ENCODE results near the gene ZP2. TPM values are rescaled to one million over a fixed set of nuclear protein-coding genes. Genes with fewer than 3 reads are reported as not detected.

The ZP2 gene
- total and polyA plus RNA-seq, 4 donors: not detected

DNA sequence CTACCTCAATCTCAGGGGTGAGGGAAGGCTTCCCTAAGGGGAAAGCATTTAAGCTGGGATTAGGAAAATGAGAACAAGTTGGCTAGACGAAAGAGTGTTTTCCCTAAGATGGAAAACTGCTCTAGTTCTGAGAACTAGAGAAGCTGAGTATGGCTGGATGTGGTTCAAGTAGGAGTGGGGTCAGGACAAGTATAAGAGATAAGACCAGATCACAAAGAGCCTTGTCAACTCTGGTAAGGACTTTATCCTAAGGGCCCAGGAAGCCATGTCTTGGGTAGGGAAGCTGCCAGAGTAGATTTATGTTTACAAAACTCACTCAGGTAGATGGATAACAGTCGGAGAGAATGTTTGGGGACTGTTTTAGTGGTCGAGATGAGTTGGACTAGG, 23.8 kb upstream of the ZP2 start:
- no peak overlapping the region for H3K9ac ChIP-seq (ENCODE audit: low read depth in 1 of 2, low read length in 2 of 2)
- H3K36me3 ChIP-seq (ENCODE audit: control insufficient read depth in 4 of 4, insufficient read depth in 3 of 4, low read depth in 1 of 4, low read length in 3 of 4): no peaks in the 10 kb centered on the region
- H3K27me3 ChIP-seq (ENCODE audit: control insufficient read depth in 4 of 4, insufficient read depth in 4 of 4, low read length in 3 of 4): no peaks in the 10 kb centered on the region
- 34% methylated on average over 3 of the region's 3 CpGs for WGBS
- H3K4me3 ChIP-seq (ENCODE audit: low read depth in 1 of 3, low read length in 3 of 3): peak overlapping the region; percentile 22 to 66 (median 64)
- DNase-seq (ENCODE audit: low spot score): no peak
- H3K27ac ChIP-seq (ENCODE audit: low read depth in 1 of 2, low read length in 2 of 2): peak overlapping the region; percentile 55 to 75
- H3K4me1 ChIP-seq (ENCODE audit: control insufficient read depth in 4 of 4, insufficient read depth in 4 of 4, low read length in 3 of 4): peaks cover 0 to 24% (median 7%) of the 10 kb centered on the region in 4 donors
- TF ChIP-seq GABPA (IDR thresholded peaks at IDR 0.05 in 1 of 2, conservative IDR thresholded peaks at IDR 0.05 in 1 of 2): no peak
- TF ChIP-seq NR2F2 (IDR thresholded peaks at IDR 0.05): no peak
- TF ChIP-seq TAF1 (conservative IDR thresholded peaks at IDR 0.05): no peak
- TF ChIP-seq RAD21 (IDR thresholded peaks at IDR 0.05): no peak
- TF ChIP-seq, protein P1, sequence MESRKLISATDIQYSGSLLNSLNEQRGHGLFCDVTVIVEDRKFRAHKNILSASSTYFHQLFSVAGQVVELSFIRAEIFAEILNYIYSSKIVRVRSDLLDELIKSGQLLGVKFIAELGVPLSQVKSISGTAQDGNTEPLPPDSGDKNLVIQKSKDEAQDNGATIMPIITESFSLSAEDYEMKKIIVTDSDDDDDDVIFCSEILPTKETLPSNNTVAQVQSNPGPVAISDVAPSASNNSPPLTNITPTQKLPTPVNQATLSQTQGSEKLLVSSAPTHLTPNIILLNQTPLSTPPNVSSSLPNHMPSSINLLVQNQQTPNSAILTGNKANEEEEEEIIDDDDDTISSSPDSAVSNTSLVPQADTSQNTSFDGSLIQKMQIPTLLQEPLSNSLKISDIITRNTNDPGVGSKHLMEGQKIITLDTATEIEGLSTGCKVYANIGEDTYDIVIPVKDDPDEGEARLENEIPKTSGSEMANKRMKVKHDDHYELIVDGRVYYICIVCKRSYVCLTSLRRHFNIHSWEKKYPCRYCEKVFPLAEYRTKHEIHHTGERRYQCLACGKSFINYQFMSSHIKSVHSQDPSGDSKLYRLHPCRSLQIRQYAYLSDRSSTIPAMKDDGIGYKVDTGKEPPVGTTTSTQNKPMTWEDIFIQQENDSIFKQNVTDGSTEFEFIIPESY (IDR thresholded peaks at IDR 0.05): no peak
- TF ChIP-seq, protein P2, sequence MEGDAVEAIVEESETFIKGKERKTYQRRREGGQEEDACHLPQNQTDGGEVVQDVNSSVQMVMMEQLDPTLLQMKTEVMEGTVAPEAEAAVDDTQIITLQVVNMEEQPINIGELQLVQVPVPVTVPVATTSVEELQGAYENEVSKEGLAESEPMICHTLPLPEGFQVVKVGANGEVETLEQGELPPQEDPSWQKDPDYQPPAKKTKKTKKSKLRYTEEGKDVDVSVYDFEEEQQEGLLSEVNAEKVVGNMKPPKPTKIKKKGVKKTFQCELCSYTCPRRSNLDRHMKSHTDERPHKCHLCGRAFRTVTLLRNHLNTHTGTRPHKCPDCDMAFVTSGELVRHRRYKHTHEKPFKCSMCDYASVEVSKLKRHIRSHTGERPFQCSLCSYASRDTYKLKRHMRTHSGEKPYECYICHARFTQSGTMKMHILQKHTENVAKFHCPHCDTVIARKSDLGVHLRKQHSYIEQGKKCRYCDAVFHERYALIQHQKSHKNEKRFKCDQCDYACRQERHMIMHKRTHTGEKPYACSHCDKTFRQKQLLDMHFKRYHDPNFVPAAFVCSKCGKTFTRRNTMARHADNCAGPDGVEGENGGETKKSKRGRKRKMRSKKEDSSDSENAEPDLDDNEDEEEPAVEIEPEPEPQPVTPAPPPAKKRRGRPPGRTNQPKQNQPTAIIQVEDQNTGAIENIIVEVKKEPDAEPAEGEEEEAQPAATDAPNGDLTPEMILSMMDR (IDR thresholded peaks at IDR 0.05; ENCODE audit: low read depth, low read length, missing input control): no peak
- TF ChIP-seq HNF4G (IDR thresholded peaks at IDR 0.05): no peak
- TF ChIP-seq, protein P3, sequence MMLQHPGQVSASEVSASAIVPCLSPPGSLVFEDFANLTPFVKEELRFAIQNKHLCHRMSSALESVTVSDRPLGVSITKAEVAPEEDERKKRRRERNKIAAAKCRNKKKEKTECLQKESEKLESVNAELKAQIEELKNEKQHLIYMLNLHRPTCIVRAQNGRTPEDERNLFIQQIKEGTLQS (IDR thresholded peaks at IDR 0.05): no peak
- no peak for TF ChIP-seq RXRA (IDR thresholded peaks at IDR 0.05)
- no peak for TF ChIP-seq FOXA2 (IDR thresholded peaks at IDR 0.05)
- H3K9me3 ChIP-seq (ENCODE audit: control insufficient read depth in 4 of 4, low read length in 3 of 4): no peaks in the 10 kb centered on the region

DNA sequence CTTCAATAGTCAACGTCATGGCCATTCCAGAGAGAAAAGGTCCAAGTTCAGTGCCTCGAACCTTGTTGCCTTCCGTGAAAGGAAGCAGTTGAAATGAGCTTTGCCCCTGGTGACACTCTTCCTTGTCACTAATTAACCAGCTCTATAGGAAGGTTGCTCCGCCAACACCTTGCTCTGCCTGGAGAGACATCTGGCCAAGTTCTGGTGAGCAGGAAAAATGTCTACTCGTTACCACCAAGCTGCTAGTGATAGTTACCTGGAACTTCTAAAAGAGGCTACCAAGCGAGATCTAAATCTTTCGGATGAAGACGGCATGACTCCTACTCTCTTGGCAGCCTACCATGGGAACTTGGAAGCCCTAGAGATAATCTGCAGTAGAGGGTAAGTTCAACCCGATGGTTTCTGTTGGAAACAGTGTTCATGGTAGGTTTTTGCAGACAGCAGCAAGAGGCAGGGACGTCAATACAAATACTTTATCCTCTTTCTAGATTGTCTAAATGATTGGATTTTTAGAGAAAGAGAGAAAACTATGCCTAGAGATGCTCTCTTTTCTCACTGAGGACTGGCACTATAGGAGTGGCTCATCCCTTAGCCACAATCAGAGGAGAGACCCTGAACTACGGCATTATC, 22.3 kb upstream of the ZP2 start, which contains the start of gene ANKS4B:
ANKS4B (plus strand) TSS at position 179 of the 630 bp plus-strand sequence; CDS start at position 218, 39 bp downstream.
- Histone ChIP-seq H3K27ac (ENCODE audit: low read depth in 1 of 2, low read length in 2 of 2) (peak within 1 kb of the TSS; percentile 55 to 75), H3K36me3 (ENCODE audit: control insufficient read depth in 4 of 4, insufficient read depth in 3 of 4, low read depth in 1 of 4, low read length in 3 of 4) (no peaks in the 10 kb centered on the region), H3K27me3 (ENCODE audit: control insufficient read depth in 4 of 4, insufficient read depth in 4 of 4, low read length in 3 of 4) (no peaks in the 10 kb centered on the region), H3K9me3 (ENCODE audit: control insufficient read depth in 4 of 4, low read length in 3 of 4) (no peaks in the 10 kb centered on the region), H3K4me3 (ENCODE audit: low read depth in 1 of 3, low read length in 3 of 3) (peak within 1 kb of the TSS; percentile 64 to 93 (median 66)), H3K4me1 (ENCODE audit: control insufficient read depth in 4 of 4, insufficient read depth in 4 of 4, low read length in 3 of 4) (peaks cover 0 to 24% (median 6%) of the 10 kb centered on the region in 4 donors), H3K9ac (ENCODE audit: low read depth in 1 of 2, low read length in 2 of 2) (peak within 1 kb of the TSS; percentile 40 to 85)
- WGBS: 30% methylated on average over 11 of the region's 11 CpGs
- DNase-seq (ENCODE audit: low spot score): peak; percentile 47
- TF ChIP-seq FOXA1 (IDR thresholded peaks at IDR 0.05) (peak; percentile 44), RAD21 (IDR thresholded peaks at IDR 0.05) (peak; percentile 2 to 60), HNF4A (conservative IDR thresholded peaks at IDR 0.05) (peak; percentile 97 to 99), TAF1 (conservative IDR thresholded peaks at IDR 0.05) (peak; percentile 48), SP1 (IDR thresholded peaks at IDR 0.05) (peak; percentile 90), JUND (IDR thresholded peaks at IDR 0.05) (peak; percentile 75 to 95), NR2F2 (IDR thresholded peaks at IDR 0.05) (peak; percentile 35), RXRA (IDR thresholded peaks at IDR 0.05) (peak; percentile 80 to 89), HNF4G (IDR thresholded peaks at IDR 0.05) (peak; percentile 93), FOXA2 (IDR thresholded peaks at IDR 0.05) (peak; percentile 35), YY1 (IDR thresholded peaks at IDR 0.05) (peak; percentile 87), EGR1 (IDR thresholded peaks at IDR 0.05; ENCODE audit: low read depth in 2 of 2) (peak in 1 of 2 donors; percentile 56)
- TF ChIP-seq, protein P1 (IDR thresholded peaks at IDR 0.05): peak; percentile 49
- TF ChIP-seq, protein P4, sequence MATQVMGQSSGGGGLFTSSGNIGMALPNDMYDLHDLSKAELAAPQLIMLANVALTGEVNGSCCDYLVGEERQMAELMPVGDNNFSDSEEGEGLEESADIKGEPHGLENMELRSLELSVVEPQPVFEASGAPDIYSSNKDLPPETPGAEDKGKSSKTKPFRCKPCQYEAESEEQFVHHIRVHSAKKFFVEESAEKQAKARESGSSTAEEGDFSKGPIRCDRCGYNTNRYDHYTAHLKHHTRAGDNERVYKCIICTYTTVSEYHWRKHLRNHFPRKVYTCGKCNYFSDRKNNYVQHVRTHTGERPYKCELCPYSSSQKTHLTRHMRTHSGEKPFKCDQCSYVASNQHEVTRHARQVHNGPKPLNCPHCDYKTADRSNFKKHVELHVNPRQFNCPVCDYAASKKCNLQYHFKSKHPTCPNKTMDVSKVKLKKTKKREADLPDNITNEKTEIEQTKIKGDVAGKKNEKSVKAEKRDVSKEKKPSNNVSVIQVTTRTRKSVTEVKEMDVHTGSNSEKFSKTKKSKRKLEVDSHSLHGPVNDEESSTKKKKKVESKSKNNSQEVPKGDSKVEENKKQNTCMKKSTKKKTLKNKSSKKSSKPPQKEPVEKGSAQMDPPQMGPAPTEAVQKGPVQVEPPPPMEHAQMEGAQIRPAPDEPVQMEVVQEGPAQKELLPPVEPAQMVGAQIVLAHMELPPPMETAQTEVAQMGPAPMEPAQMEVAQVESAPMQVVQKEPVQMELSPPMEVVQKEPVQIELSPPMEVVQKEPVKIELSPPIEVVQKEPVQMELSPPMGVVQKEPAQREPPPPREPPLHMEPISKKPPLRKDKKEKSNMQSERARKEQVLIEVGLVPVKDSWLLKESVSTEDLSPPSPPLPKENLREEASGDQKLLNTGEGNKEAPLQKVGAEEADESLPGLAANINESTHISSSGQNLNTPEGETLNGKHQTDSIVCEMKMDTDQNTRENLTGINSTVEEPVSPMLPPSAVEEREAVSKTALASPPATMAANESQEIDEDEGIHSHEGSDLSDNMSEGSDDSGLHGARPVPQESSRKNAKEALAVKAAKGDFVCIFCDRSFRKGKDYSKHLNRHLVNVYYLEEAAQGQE (IDR thresholded peaks at IDR 0.05): peak; percentile 92
- TF ChIP-seq, protein P2 (IDR thresholded peaks at IDR 0.05; ENCODE audit: low read depth, low read length, missing input control): no peak
- TF ChIP-seq, protein P5, sequence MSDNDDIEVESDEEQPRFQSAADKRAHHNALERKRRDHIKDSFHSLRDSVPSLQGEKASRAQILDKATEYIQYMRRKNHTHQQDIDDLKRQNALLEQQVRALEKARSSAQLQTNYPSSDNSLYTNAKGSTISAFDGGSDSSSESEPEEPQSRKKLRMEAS (IDR thresholded peaks at IDR 0.05): peak; percentile 78
- TF ChIP-seq, protein P3 (IDR thresholded peaks at IDR 0.05): no peak
